Keratinocyte (primary cell): ENCODE data around the gene MYL7.
A peak's percentile ranks its signal among the peaks of the same experiment; 100 is the strongest.

Experiments
- EZH2 ChIP-seq: IDR thresholded peaks from one replicate; pipeline ENCODE4 v1.6.1; 2012; ENCODE audit warnings: inconsistent platforms, mild to moderate bottlenecking, low read length, moderate library complexity
- TF ChIP-seq, protein P1 (sequence below), 3 experiments: IDR thresholded peaks in 1 of 3; conservative IDR thresholded peaks in 1 of 3; optimal IDR thresholded peaks in 1 of 3; 2 replicates in 2 of 3; 3 replicates in 1 of 3; pipeline versions ENCODE3 to v1.5.1; 2011; ENCODE audit warnings: low read length in 3 of 3, mild to moderate bottlenecking in 3 of 3, moderate library complexity in 2 of 3, control low read depth in 1 of 3, inconsistent platforms in 1 of 3; ENCODE audit not compliant: insufficient read depth in 2 of 3; ENCODE audit errors: extremely low read depth in 1 of 3

- TF ChIP-seq, protein P1, sequence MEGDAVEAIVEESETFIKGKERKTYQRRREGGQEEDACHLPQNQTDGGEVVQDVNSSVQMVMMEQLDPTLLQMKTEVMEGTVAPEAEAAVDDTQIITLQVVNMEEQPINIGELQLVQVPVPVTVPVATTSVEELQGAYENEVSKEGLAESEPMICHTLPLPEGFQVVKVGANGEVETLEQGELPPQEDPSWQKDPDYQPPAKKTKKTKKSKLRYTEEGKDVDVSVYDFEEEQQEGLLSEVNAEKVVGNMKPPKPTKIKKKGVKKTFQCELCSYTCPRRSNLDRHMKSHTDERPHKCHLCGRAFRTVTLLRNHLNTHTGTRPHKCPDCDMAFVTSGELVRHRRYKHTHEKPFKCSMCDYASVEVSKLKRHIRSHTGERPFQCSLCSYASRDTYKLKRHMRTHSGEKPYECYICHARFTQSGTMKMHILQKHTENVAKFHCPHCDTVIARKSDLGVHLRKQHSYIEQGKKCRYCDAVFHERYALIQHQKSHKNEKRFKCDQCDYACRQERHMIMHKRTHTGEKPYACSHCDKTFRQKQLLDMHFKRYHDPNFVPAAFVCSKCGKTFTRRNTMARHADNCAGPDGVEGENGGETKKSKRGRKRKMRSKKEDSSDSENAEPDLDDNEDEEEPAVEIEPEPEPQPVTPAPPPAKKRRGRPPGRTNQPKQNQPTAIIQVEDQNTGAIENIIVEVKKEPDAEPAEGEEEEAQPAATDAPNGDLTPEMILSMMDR (optimal IDR thresholded peaks at IDR 0.05 in 1 of 3, IDR thresholded peaks at IDR 0.05 in 1 of 3, conservative IDR thresholded peaks at IDR 0.05 in 1 of 3; ENCODE audit: extremely low read depth in 1 of 3, insufficient read depth in 2 of 3, low read length in 3 of 3): no peak
- TF ChIP-seq EZH2: peak; percentile 47
Observed at GRCh38 chr7:44104860-44105771, 36.0 kb downstream of the MYL7 start.
